Prostate gland (tissue), 2 donors: ENCODE data around the gene C1orf232.

ENCODE experiments used
- POLR2A ChIP-seq: fragments of 450-650 bp; IDR thresholded peaks from one replicate; pipeline ENCODE4 v1.6.1; 2016; ENCODE audit warnings: antibody characterized with exemption, mild to moderate bottlenecking
- POLR2AphosphoS5 ChIP-seq: sonication (generic); formaldehyde crosslinking; IDR thresholded peaks from one replicate; pipeline ENCODE4 v1.6.1; 2017; ENCODE audit warnings: antibody characterized with exemption
- TF ChIP-seq, protein P1 (sequence below), 4 experiments: fragments of 200-600 bp in 2 of 4; fragments of 450-650 bp in 2 of 4; sonication (generic) in 2 of 4; IDR thresholded peaks; 1 replicate in 3 of 4; 2 replicates in 1 of 4; pipeline ENCODE4 v1.5.1; 2016 to 2019; ENCODE audit warnings: antibody characterized with exemption in 4 of 4, mild to moderate bottlenecking in 2 of 4, moderate library complexity in 2 of 4

DNA sequence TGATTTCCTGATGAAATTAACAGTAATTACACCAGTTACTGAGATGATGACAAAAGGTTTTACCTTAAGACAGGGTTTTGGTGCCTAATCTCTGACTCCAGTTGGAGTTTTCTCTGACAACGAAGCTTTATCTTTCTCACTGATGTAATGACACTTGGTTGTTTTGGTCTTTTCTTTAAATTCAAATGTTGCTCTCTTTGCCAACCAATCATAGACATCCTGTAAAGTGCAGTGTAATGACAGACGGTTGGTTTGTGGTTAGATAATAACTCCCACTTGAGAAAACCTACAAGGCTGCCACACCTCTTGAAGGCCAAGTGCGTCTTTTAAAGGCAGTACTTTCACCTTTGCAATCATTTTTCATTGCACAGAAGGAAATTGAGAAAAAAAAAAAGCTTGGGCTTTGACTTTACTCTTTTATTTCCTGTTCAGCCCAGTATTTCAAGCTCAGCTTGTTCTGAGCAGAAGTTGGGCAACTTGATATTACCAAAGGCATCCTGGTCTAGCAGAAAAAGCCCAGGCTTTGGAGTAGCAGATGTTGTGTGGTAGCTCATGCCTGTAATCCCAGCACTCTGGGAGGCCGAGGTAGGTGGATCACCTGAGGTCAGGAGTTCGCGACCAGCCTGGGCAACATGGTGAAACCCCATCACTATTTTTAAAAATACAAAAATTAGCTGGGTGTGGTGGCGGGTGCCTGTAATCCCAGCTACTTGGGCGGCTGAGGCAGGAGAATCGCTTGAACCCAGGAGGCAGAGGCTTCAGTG lies 42.3 kb downstream of the C1orf232 start:
- TF ChIP-seq, protein P1, sequence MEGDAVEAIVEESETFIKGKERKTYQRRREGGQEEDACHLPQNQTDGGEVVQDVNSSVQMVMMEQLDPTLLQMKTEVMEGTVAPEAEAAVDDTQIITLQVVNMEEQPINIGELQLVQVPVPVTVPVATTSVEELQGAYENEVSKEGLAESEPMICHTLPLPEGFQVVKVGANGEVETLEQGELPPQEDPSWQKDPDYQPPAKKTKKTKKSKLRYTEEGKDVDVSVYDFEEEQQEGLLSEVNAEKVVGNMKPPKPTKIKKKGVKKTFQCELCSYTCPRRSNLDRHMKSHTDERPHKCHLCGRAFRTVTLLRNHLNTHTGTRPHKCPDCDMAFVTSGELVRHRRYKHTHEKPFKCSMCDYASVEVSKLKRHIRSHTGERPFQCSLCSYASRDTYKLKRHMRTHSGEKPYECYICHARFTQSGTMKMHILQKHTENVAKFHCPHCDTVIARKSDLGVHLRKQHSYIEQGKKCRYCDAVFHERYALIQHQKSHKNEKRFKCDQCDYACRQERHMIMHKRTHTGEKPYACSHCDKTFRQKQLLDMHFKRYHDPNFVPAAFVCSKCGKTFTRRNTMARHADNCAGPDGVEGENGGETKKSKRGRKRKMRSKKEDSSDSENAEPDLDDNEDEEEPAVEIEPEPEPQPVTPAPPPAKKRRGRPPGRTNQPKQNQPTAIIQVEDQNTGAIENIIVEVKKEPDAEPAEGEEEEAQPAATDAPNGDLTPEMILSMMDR (IDR thresholded peaks at IDR 0.05): no peak
- no peak for TF ChIP-seq POLR2A
- peak; percentile 64 for TF ChIP-seq POLR2AphosphoS5
